ENCODE results near the gene BLNK.
"Not testable (repeated sequence)": the region's sequence is repeated elsewhere in the genome, so short reads cannot be mapped to it uniquely, and the experiment has no call there.

The BLNK gene

DNA sequence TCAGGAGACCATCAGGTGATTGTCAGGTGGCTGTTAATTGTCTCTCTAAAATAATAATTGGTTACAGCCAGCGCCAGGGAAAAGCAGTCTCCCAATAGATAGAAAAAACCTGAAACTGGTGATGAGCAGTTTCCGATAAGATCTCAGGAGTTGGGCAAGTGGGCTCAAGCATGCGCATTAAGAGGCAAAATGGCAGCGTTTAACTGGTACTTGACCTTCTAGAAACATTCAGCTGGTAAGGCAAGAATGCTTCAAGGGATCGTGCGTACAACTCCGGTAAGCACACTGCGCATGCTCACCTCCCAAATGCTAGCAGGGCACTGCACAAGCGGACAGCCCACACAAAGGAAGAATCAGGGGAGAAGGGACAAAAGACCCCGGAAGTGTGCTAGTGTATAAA, 48.5 kb downstream of the BLNK start:
- no peak for DNase-seq

DNA sequence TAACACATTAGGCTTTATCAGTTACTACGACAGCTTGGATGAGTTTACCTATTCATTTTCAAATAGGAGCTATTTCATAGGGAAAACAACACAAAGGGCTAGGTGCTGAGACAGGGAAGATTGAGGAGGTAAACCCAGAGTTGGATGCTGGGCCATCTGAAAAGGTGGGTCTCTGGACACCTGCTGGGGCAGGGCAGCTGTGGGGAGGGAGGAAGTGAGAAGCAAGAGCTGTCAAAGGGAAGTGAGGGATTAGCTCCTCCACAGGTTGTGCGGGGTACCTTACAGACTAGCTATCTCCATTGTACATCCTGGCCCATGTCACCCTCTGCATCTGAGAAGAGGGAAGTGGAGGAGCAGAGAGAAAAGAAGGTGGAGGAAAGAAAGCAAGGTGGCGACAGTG, 48.9 kb downstream of the BLNK start:
- DNase-seq = no peak

DNA sequence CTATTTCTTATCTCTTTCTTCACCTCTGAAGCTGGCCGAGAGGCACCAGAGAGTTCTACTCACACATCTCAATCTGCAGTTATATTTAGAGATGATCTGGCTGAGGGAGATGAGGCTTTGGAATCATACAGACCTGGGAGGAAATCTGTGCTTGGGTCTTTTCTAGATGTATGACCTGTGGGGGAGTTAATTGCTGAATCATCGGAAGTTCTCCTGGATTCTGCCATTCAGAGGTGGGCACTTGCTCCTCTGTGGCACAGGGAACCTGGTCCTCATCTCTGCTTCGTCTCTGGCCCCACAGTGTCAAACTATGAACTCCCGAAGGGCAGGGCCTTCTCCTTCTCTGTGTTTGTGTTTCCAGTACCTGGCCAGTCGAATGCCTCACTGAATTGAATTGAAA, 52.5 kb downstream of the BLNK start:
- DNase-seq = no peak

DNA sequence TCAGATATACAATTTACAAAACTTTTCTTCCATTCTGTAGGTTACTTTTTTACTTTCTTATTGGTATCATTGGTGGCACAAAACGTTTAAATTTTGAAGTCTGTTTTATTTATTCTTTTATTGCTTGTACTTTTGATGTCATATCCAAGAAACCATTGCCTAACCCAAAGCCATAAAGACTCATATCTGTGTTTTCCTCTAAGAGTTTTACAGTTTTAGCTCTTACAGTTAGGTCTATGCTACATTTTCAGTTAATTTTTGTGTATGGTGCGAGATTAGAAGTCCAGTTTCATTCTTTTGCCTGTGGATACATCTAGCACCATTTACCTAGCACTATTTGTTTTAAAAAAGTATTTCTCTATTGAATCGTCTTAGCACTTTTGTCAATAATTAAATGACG, 53.7 kb downstream of the BLNK start:
- no peak for DNase-seq

DNA sequence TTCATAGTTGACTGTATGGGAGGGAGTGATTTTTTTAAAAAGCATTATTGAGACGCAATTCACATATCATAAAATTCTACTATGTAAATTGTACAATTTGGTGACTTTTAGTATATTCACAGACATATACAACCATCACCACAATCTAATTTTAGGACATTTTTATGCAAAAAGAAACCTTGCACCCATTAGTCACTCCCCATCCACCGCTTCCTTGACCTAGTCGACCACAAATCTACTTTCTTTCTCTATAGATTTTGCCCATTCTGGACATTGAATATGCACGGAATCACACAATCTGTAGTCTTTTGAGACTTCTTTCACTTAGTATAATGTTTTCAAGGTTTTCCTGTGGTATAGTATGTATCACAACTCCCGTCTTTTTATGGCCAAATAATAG, 54.6 kb downstream of the BLNK start:
- DNase-seq = no peak

DNA sequence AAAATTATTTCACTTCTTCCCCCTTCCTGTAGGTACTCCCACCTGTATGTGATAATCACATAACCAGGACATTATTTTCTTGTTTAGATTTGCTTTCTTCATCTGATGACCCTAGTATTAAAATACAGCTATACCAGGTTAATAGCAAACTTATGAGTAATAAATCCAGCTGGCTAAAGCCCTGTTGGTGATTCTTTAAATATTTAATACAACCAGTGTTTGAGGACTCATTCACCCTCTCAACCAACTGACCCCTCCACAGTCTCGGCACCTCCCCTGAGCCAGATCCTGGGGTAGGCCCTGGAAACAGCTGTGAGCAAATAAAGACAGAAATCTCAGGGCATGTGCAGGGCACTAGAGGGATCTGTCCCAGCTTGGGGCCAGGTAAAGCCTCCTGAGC, 58.5 kb downstream of the BLNK start:
- no peak for DNase-seq

DNA sequence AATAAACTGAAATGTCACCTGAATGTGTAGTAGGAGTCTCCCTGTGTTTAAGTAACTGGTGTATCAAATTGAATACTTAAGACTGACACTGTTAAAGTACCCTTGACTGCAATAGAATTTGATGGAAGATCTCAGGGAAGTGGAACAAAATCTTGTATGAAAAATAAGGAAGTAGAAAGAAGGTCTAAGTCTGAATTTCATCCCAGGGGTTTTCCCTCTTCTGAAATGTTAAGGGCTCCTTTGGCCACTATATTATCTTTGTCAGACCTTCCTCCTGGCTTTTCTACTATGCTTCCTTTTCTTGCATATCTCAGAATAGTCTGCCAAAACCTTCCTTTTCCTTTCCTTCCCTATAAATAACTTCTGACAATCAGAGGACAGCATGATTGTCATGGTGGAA, 59.6 kb downstream of the BLNK start:
- DNase-seq = no peak

DNA sequence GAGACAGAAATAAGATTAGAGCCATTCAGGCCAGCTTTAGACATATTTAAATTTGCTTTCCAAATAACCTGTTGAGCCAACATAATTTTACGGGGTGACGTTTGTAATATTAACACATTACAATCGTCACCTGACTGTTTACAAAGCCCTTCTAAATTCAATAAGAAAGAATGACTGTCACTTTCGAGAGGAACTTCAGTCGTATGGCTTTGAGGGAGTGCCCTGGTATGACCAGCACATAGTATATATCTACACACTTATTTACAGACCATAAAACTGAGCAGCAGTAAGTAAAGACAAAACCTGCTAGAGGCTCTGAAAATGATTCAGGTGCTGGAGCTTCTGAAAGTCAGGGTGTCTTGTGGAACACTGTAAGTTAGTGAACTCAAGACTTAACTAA, 62.4 kb downstream of the BLNK start:
- DNase-seq = no peak

DNA sequence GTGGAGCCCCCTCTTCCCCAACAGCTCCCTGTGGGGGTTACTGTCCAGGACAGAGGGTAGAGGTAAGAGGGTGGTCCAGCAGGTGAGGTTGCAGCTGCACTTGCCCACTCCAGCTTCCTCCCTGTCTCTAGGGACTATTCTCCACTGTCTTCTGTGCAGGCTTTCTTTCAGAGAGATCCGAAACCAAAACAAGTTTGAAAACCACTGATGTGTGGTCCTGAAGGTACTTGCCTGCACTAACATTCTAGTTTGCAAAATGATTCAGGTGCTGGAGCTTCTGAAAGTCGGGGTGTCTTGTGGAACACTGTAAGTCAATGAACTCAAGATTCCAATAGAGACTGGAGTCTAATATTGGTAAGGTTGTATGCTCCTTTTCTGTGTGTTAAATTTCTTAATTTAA, 63.1 kb downstream of the BLNK start:
- DNase-seq = no peak

DNA sequence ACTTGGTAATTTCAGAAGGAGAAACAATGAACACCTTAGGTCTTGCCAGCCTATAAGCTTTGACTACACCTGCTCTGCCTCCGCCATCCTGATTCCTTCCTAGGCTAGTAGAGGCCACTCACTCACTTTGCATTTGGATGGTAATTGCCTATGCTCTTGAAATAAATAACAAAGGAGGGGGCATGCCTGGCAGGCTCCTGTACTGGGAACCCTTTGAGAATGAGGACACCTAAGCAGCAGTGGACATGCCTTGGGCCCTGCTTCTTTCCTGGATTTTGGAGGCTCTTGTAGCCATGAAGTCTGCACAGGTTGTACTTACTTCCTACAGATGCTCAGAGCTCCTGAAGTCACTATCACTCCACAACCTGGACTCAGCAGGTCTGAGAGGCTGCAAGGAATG, 65.8 kb downstream of the BLNK start:
- DNase-seq = no peak

DNA sequence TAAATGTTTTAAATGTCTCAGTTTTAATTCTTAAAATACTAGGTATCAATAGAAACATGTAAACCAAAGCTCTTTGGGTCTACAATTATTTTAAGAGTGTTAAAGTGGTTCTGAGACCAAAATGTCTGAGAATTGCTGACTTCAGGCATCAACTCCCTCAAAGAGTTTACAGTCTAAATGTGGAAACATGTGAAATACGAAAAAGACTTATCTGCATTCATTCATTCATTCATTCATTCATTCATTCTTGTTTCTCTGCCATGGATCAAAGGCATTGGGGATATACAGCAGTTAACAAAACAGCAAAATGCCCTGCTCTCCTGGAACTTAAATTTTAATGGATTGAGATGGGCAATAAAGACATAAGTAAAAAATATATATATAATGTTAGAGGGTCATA, 69.8 kb downstream of the BLNK start:
- DNase-seq = no peak

DNA sequence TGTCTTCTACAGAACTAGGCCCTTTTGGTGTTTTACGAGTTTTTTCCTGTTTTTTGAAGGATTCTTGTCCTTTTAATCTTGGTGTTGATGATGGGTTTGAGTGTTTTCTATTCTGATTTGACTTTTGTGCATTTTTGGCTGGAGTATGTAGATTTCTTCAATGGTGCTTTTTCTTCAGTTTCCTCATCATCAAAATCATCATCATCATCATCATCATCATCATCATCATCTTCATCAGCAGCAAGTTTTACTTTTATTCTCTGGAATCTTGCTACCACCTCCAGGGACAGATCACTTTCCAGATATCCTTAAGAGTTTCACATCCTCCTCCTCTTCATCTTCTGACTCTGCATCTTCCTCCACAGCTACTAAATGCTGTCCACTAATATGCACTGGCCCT, 81.9 kb downstream of the BLNK start:
- DNase-seq = not testable (repeated sequence)

DNA sequence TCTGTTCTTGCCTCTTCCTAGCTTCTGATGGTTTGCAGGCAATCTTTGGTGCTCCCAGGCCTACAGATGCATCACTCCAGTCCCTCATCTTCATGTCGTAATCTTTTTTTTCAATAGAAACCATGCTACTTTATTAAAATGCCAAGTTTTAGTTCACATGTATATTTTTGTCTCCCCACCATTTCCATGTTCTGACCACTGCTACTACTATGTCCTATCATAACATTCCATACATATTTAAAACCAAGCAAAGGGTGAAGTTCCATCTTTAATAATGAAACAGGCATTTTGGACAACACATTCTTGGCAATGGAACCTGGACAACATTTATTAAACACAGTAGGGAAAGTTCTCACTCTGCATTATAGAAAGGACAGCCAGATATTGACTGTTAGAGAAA, 82.5 kb downstream of the BLNK start:
- DNase-seq = peak; percentile 11

DNA sequence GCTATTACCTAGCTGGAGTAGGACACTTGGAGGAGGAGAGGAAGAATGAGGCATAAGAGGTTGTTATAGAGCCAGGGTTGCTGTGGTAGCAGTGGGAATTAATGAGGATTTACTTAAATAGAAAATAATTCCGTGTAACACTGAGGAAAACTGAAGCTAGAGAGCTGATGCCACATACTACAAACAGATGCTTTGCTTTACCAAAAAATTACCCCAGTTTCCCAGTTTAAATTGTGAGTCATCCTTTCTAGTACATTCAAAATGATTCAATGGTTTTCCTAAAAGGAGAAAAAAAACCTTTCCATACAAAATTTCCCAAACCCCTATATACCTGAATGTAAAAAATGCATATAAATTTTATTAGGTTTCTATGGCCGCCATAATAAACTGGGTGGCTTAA, 82.9 kb downstream of the BLNK start:
- no peak for DNase-seq

DNA sequence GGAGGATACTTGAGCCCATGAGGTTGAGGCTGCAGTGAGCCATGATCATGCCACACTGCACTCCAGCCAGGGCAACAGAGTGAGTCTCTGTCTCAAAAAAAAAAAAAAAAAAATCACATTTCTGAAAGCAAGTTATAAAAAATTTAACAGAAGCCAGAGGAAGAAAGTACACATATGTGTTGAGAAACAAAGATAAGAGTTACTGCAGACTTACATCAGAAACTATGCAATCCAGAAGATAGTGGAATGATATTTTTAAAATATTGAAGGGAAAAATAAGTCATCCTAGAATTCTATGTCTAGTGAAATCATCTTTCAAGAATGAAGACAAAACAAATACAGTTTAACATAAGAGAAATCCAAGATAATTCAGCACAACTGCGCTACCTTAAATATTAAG, 94.4 kb downstream of the BLNK start:
- no peak for DNase-seq

DNA sequence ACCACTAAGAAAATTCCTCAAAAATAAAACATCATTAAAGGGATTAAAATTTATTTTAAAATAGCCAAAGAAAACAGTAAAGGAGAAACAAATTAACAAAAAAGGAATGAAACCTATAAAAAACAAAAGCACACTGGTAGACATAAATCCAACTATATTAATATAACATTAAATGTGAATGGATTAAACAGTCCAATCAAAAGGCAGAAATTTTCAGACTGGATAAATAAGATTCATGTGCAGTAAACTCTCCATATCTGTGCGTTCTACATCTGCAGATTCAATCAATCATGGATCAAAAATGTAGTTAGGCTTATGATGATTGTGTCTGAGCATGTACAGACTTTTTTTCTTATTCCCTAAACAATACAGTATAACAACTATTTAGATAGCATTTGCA, 98.7 kb downstream of the BLNK start:
- no peak for DNase-seq

DNA sequence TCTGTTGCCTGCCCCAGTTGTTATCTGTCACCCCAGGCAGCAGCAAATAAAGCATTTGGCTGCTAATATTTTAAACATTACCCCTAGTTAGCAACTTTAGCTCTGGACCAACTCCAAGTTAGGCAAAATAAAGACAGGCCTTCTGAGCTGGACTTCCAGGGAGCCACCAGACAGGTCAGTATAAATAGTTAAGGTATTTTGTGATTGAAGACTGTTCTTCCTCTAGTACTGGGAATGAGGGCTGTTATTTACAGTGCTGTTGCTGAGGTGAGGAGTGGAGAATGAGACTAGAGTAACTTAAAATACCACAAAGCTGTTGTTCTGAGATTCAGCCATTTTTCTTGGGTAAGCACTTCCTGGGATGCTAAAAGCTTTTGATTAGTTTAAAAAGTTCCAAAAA, 101.1 kb downstream of the BLNK start:
- no peak for DNase-seq

DNA sequence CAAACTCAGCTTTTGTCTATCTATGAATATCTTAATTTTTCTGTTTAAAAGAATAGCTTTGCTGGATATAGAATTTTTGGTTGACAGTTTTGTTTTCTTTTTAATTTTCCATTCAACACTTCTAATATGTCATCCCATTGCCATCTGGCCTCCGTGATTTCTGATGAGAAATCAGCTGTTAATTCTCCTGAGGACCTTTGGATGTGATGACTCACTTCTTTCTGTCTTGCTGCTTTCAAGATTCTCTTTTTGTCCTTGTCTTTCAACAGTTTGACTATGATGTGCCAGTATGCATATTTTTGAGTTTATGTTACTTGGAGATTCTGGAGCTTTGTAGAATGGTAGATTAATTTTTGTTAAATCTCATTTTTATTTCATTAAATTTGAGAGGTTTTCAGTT, 102.8 kb downstream of the BLNK start:
- DNase-seq = no peak

DNA sequence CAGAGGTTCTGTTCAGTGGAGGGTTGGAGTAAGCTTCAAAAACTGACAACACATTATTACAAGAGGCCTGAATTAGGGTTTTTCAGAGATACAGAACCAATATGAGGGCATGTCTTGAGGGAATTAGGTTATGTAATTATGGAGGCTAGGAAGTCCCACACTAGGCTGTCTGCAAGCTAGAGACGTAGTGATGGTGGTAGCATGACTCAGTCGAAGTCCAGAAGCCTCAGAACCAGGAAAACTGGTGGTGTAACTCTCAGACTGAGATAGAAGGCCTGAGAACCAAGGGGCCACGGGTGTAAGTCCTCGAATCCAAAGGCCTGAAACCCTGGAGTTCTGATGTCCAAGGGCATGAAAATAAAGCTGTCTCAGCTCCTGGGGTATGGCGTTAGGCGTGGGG, 105.6 kb downstream of the BLNK start:
- DNase-seq = no peak

DNA sequence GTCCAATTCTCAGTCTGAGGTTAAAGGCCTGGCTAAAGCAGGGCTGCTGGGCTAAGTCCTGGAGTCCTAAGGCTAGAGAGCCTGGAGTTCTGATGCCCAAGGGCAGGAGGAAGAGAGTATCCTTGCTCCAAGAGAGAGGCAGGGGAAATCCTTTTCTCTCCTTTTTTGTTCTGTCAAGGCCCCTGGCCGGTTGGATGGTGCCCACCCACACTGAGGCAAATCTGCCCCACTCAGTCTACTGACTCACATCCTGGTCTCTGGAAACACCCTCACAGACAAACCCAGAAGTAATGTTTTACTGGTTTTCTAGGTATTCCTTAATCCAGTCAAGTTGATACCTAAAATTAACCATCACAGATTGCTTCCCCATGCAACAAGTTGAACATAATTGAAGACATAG, 118.3 kb downstream of the BLNK start:
- DNase-seq = no peak

DNA sequence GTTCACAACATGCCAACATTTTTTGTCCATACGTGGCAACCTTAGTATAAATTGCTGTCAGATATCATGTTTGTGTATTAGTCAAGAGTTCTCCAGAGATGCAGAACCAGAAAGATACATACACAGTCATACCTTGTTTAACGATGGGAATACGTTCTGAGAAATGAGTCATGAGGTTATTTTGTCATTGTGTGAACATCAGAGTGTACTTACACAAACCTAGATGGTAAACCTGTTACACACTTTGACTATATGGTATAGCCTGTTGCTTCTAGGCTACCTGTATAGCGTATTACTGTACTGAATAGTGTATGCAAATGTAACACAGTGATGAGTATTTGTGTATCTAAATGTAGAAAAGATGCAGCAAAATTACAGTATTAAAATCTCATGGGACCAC, 118.9 kb downstream of the BLNK start:
- DNase-seq = no peak
